Measurements from ENCODE around the gene HTR6.

HTR6 gene

DNA sequence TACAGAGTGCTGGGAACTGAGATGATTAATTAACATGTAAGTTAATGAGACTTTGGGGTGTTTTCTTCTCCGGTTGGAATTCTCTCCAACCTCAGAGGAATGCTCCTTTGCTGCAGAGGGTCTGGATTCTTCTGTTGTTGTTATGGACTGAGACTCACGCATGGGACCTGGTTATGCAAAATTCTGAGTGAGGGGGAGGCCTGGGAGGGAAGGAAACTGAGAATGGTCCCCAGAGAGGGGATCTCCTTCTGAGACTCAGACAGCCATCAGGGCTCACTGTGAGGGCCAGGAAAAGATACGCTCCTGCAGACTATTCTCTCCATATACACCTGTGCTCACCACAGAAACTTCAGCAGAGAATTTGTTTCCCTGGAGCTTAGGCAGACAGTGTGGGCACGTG, 56.3 kb downstream of the HTR6 start:
- no peak for DNase-seq (ENCODE audit: low read depth in 2 of 2)

DNA sequence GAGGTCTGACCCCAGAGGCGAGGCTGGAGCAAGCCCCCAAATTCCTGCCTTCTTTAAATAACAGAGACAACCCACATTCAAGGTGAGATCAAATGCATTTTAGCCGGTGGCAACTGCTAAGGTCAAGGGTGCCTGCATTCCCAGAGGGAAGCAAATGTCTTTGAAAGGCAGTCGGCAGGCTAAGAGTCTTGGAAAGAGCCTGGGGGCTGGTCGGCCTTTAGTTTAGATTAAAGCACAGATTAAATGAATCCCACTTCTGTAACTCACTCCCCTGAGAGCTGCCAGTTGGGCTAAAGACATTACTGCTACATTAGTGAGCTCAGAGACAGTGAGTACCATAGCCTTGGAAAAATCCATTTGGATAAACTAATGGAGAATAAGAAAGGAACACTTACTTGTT, 59.2 kb downstream of the HTR6 start:
- no peak for DNase-seq (ENCODE audit: low read depth in 2 of 2)

DNA sequence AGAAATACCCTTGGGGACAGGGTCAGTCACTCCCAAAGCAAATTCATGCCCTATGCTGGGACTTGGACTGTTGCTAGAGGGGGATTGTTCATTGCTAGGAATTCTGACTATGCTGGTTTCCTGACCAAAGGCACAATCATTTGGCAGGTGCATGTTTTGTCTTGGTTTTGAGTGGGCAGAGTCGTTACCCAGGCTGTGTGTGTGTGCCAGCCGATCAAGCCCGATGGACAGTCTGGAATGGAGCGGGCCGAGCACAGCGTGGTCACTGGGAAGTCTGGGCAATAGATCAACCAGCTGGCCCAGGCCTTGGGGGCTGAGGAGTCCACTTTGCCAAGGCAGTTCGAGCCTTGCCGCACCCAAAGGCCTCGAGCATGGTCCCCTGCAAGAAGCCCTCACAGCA, 60.9 kb downstream of the HTR6 start:
- DNase-seq (ENCODE audit: low read depth in 2 of 2): no peak

DNA sequence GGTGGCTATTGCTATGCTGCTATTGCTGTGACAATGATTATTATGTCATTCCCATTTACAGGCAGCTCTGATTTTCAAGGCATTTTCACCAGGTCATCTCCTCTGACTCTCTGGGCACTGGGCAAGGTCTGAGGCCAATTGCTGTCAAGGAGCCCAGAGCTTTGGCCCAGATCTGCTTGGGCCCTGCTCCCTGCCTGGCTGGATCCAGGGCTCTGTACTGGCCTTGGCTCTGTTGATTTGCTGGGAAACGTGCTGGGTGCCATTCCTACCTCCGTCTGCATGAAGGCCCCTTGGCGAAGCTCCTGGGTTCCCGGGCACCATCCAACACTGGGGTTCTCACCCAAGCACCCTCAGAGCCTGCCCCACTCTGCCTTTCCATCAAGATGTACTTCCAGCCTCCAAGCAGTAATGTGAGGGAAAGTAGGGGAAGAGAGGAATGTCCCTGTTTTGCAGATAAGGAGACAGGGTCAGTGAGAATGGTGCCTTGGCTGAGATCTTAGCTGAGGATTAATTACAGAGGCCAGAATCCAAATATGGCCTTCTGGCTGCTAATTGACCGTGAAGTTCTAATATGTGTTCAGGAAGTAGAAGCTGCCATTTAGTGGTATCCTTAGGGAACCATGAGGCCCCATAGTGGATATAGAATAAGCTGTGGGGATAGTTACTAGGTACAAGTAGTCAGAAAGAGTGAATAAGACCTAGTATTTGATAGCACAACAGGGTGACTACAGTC, 63.9 kb downstream of the HTR6 start:
- no peak for DNase-seq (ENCODE audit: low read depth in 2 of 2)

DNA sequence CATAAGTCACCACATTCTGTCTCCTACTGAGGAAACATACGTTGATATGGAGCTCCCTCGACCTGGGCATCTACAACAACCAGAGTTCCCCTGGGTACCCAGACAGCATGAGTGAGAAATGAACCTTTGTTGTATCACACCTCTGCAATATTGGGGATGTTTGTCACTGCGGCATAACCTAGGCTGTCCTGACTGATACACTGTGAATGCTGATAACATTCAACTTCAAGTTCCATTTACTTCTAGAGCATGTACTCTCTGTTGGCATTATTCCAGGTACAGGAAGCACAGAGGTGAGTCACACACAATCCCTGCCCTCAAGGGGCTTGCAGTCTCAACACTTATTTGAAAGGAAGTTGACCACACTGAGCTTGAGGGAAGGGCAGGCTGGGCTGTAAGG, 65.6 kb downstream of the HTR6 start:
- no peak for DNase-seq (ENCODE audit: low read depth in 2 of 2)

Measured in activated CD8-positive, alpha-beta memory T cell treated with anti-CD3 and anti-CD28 coated beads for 4 hours (primary cell).